ENCODE data around the gene MCCC2. TPM values are rescaled to one million over a fixed set of nuclear protein-coding genes. Genes with fewer than 3 reads are reported as not detected.

The MCCC2 gene
- total and polyA plus RNA-seq, 2 of the 8 experiments (the other 6 are each of a cell fraction or from before 2014, with no cell fraction given): 71.7 to 86.6 TPM

GRCh38 chr5:71652803-71653543, 65.8 kb downstream of the MCCC2 start:
- Histone ChIP-seq H3K9ac (replicated peaks in 1 of 4; ENCODE audit: extremely low read depth in 1 of 4, low read depth in 3 of 4, low read length in 3 of 4) (no peak overlapping the region; a peak in 1 of 7 replicates), H3K4me1 (replicated peaks in 1 of 4; ENCODE audit: control insufficient read depth in 3 of 4, insufficient read depth in 4 of 4, low read length in 3 of 4) (no peaks in the 10 kb centered on the region), H3K23ac (ENCODE audit: insufficient read length) (no peak overlapping the region), H3K14ac (ENCODE audit: insufficient read length) (no peak overlapping the region), H2BK15ac (ENCODE audit: low read length) (no peak overlapping the region), H3K56ac (replicated peaks; ENCODE audit: insufficient read length, low read depth, low read length) (no peak overlapping the region), H3K4me3 (ENCODE audit: extremely low read depth in 1 of 4, insufficient read depth in 2 of 4, low read depth in 3 of 4, low read length in 4 of 4) (no peak overlapping the region), H3K27ac (ENCODE audit: low read depth, low read length) (no peak overlapping the region), H3K18ac (ENCODE audit: extremely low read depth, low read length) (no peak overlapping the region), H3K36me3 (ENCODE audit: control insufficient read depth in 2 of 4, insufficient read depth in 4 of 4, low read length in 3 of 4) (peaks cover 3 to 51% (median 28%) of the 10 kb centered on the region in 4 experiments; a peak in 6 of 8 replicates), H3K4ac (replicated peaks; ENCODE audit: insufficient read length, low read depth, low read length) (no peak overlapping the region), H3K79me1 (ENCODE audit: low read depth, low read length) (no peaks in the 10 kb centered on the region), H2BK20ac (ENCODE audit: low read length) (no peak overlapping the region), H3K9me3 (ENCODE audit: insufficient read depth in 2 of 2, low read depth in 1 of 2, low read length in 1 of 2) (no peaks in the 10 kb centered on the region), H4K91ac (replicated peaks; ENCODE audit: insufficient read length, low read length) (no peak overlapping the region), H4K5ac (ENCODE audit: insufficient read length, low read depth, low read length) (no peak overlapping the region), H2AK5ac (ENCODE audit: low read depth, low read length) (no peak overlapping the region), H3K23me2 (ENCODE audit: low read depth, low read length) (no peaks in the 10 kb centered on the region), H2BK120ac (replicated peaks; ENCODE audit: low read depth, low read length) (no peak overlapping the region), H2AFZ (ENCODE audit: low read length) (no peak overlapping the region), H3K27me3 (replicated peaks in 1 of 4; ENCODE audit: control insufficient read depth in 3 of 4, extremely low read depth in 1 of 4, insufficient read depth in 3 of 4, low read length in 3 of 4) (no peaks in the 10 kb centered on the region), H3K79me2 (ENCODE audit: control insufficient read depth in 1 of 2, insufficient read depth in 2 of 2, low read length in 2 of 2) (no peaks in the 10 kb centered on the region), H2BK12ac (ENCODE audit: low read depth, low read length) (no peak overlapping the region), H4K20me1 (replicated peaks in 1 of 2; ENCODE audit: control insufficient read depth in 1 of 2, insufficient read depth in 2 of 2, low read length in 2 of 2) (no peaks in the 10 kb centered on the region), H4K8ac (ENCODE audit: extremely low read depth, insufficient read depth, low read length) (no peak overlapping the region), H3K4me2 (ENCODE audit: insufficient read depth in 1 of 2, low read depth in 2 of 2, low read length in 2 of 2) (no peak overlapping the region), H2BK5ac (ENCODE audit: low read depth, low read length) (no peak overlapping the region)
- ChIA-PET CTCF (ENCODE audit: partially characterized antibody) (interaction anchor here (1.4 to 1.5 kb wide), 2 partner anchors 103 to 105 kb away, joined by 3 to 5 read pairs; no protein-coding TSS in a partner anchor), POLR2A (ENCODE audit: partially characterized antibody) (interaction anchor here (1.2 kb wide), 1 partner anchor 66 kb away, joined by 3 read pairs; the partner anchor contains the start of gene MCCC2)
- no peak for FAIRE-seq
- no peak for DNase-seq (ENCODE audit: low read depth in 1 of 2, low spot score in 2 of 2)
- 89% methylated on average over 9 of the region's 9 CpGs; no CpG with 5 or more reads in 1 of the 2 experiments for WGBS, 2 experiments (ENCODE audit: extremely low coverage in 1 of 2, insufficient coverage in 1 of 2, insufficient read length in 1 of 2, insufficient replicate concordance in 2 of 2, low coverage in 1 of 2, low lambda C conversion rate in 2 of 2, missing lambda C conversion rate in 1 of 2)
- no peak for TF ChIP-seq CTBP2 (IDR thresholded peaks at IDR 0.05; ENCODE audit: borderline replicate concordance, insufficient read depth, insufficient read length, low read length)
- TF ChIP-seq ASH2L (IDR thresholded peaks at IDR 0.05; ENCODE audit: low read length): no peak
- no peak for TF ChIP-seq PHF8 (conservative IDR thresholded peaks at IDR 0.05; ENCODE audit: low read depth, low read length)
- no peak for TF ChIP-seq NRF1 (IDR thresholded peaks at IDR 0.05; ENCODE audit: low read depth, low read length)
- TF ChIP-seq EGR1 (IDR thresholded peaks at IDR 0.05; ENCODE audit: borderline replicate concordance, low read depth, low read length): no peak
- TF ChIP-seq RFX5 (IDR thresholded peaks at IDR 0.05; ENCODE audit: borderline replicate concordance, low read depth, low read length): no peak
- TF ChIP-seq HDAC6 (IDR thresholded peaks at IDR 0.05; ENCODE audit: low read depth, low read length): no peak
- no peak for TF ChIP-seq SIN3A (conservative IDR thresholded peaks at IDR 0.05 in 1 of 2, IDR thresholded peaks at IDR 0.05 in 1 of 2; ENCODE audit: low read depth in 1 of 2, low read length in 2 of 2)

Data from H1 (cell line).